ENCODE measurements around the gene TMEM219. TPM values are rescaled to one million over a fixed set of nuclear protein-coding genes. Genes with fewer than 3 reads are reported as not detected.

TMEM219 gene
- total RNA-seq, 1 experiment from 2014 or later: 92.1 TPM

DNA sequence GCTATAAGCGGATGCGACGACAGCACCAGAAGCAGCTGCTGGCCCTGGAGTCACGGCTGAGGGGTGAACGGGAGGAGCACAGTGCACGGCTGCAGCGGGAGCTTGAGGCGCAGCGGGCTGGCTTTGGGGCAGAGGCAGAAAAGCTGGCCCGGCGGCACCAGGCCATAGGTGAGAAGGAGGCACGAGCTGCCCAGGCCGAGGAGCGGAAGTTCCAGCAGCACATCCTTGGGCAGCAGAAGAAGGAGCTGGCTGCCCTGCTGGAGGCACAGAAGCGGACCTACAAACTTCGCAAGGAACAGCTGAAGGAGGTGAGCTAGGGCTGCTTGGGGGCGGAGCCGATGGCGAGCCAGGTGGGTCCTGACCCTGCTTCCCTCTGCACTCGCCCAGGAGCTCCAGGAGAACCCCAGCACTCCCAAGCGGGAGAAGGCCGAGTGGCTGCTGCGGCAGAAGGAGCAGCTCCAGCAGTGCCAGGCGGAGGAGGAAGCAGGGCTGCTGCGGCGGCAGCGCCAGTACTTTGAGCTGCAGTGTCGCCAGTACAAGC lies 23.5 kb downstream of the TMEM219 start:
- Mint-ChIP-seq H3K9me3 (ENCODE audit: low read depth, unreplicated experiment) (no peaks in the 10 kb centered on the region), H3K36me3 (ENCODE audit: insufficient read depth, unreplicated experiment) (peaks cover 47% of the 10 kb centered on the region), H3K4me1 (ENCODE audit: low read depth, unreplicated experiment) (no peaks in the 10 kb centered on the region), H3K4me3 (ENCODE audit: low read depth, unreplicated experiment) (no peak overlapping the region), H3K27ac (ENCODE audit: unreplicated experiment) (no peak overlapping the region), H3K27me3 (ENCODE audit: unreplicated experiment) (no peaks in the 10 kb centered on the region)
- CTCF ChIA-PET: interaction anchor here (0.6 kb wide), 2 partner anchors 168 to 261 kb away, joined by 4 to 5 read pairs; no protein-coding TSS in a partner anchor
- DNase-seq: no peak
- no TSS peak for BruUV-seq (replicated peaks)
- TF ChIP-seq, protein P1, sequence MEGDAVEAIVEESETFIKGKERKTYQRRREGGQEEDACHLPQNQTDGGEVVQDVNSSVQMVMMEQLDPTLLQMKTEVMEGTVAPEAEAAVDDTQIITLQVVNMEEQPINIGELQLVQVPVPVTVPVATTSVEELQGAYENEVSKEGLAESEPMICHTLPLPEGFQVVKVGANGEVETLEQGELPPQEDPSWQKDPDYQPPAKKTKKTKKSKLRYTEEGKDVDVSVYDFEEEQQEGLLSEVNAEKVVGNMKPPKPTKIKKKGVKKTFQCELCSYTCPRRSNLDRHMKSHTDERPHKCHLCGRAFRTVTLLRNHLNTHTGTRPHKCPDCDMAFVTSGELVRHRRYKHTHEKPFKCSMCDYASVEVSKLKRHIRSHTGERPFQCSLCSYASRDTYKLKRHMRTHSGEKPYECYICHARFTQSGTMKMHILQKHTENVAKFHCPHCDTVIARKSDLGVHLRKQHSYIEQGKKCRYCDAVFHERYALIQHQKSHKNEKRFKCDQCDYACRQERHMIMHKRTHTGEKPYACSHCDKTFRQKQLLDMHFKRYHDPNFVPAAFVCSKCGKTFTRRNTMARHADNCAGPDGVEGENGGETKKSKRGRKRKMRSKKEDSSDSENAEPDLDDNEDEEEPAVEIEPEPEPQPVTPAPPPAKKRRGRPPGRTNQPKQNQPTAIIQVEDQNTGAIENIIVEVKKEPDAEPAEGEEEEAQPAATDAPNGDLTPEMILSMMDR (IDR thresholded peaks at IDR 0.05; ENCODE audit: unreplicated experiment): no peak
- intact Hi-C loops (cut with micrococcal nuclease; ENCODE audit: unreplicated experiment): no loop called here

DNA sequence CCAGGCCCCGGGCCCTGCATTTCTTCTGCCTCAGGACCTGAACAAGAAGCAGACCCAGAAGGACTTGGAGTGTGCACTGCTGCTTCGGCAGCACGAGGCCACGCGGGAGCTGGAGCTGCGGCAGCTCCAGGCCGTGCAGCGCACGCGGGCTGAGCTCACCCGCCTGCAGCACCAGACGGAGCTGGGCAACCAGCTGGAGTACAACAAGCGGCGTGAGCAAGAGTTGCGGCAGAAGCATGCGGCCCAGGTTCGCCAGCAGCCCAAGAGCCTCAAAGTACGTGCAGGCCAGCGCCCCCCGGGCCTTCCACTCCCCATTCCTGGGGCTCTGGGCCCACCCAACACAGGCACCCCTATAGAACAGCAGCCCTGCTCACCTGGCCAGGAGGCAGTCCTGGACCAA lies 24.4 kb downstream of the TMEM219 start:
- TF ChIP-seq, protein P1 (IDR thresholded peaks at IDR 0.05; ENCODE audit: unreplicated experiment): no peak
- Mint-ChIP-seq H3K4me1 (ENCODE audit: low read depth, unreplicated experiment) (no peaks in the 10 kb centered on the region), H3K27me3 (ENCODE audit: unreplicated experiment) (no peaks in the 10 kb centered on the region), H3K9me3 (ENCODE audit: low read depth, unreplicated experiment) (no peaks in the 10 kb centered on the region), H3K27ac (ENCODE audit: unreplicated experiment) (no peak overlapping the region), H3K4me3 (ENCODE audit: low read depth, unreplicated experiment) (no peak overlapping the region), H3K36me3 (ENCODE audit: insufficient read depth, unreplicated experiment) (peaks cover 49% of the 10 kb centered on the region)
- CTCF ChIA-PET: no interaction called here
- BruUV-seq (replicated peaks): no TSS peak
- DNase-seq: no peak
- intact Hi-C loops (cut with micrococcal nuclease; ENCODE audit: unreplicated experiment): no loop called here

DNA sequence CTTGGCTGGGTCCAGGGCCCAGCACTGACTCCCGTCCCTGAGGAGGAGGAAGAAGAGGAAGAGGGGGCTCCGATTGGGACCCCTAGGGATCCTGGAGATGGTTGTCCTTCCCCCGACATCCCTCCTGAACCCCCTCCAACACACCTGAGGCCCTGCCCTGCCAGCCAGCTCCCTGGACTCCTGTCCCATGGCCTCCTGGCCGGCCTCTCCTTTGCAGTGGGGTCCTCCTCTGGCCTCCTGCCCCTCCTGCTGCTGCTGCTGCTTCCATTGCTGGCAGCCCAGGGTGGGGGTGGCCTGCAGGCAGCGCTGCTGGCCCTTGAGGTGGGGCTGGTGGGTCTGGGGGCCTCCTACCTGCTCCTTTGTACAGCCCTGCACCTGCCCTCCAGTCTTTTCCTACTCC lies 25.1 kb downstream of the TMEM219 start:
- intact Hi-C loops (cut with micrococcal nuclease; ENCODE audit: unreplicated experiment): no loop called here
- Mint-ChIP-seq H3K27ac (ENCODE audit: unreplicated experiment) (no peak overlapping the region), H3K27me3 (ENCODE audit: unreplicated experiment) (no peaks in the 10 kb centered on the region), H3K4me1 (ENCODE audit: low read depth, unreplicated experiment) (no peaks in the 10 kb centered on the region), H3K9me3 (ENCODE audit: low read depth, unreplicated experiment) (no peaks in the 10 kb centered on the region), H3K4me3 (ENCODE audit: low read depth, unreplicated experiment) (no peak overlapping the region), H3K36me3 (ENCODE audit: insufficient read depth, unreplicated experiment) (peaks cover 49% of the 10 kb centered on the region)
- no peak for DNase-seq
- CTCF ChIA-PET: interaction anchor here (1.2 kb wide), 1 partner anchor 11 kb away, joined by 3 read pairs; no protein-coding TSS in a partner anchor
- TF ChIP-seq, protein P1 (IDR thresholded peaks at IDR 0.05; ENCODE audit: unreplicated experiment): no peak
- no TSS peak for BruUV-seq (replicated peaks)

DNA sequence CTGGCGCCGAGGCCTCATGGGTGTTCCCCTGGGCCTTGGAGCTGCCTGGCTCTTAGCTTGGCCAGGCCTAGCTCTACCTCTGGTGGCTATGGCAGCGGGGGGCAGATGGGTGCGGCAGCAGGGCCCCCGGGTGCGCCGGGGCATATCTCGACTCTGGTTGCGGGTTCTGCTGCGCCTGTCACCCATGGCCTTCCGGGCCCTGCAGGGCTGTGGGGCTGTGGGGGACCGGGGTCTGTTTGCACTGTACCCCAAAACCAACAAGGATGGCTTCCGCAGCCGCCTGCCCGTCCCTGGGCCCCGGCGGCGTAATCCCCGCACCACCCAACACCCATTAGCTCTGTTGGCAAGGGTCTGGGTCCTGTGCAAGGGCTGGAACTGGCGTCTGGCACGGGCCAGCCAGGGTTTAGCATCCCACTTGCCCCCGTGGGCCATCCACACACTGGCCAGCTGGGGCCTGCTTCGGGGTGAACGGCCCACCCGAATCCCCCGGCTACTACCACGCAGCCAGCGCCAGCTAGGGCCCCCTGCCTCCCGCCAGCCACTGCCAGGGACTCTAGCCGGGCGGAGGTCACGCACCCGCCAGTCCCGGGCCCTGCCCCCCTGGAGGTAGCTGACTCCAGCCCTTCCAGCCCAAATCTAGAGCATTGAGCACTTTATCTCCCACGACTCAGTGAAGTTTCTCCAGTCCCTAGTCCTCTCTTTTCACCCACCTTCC lies 25.6 kb downstream of the TMEM219 start:
- H3K36me3 Mint-ChIP-seq (ENCODE audit: insufficient read depth, unreplicated experiment): peaks cover 44% of the 10 kb centered on the region
- intact Hi-C loops (cut with micrococcal nuclease; ENCODE audit: unreplicated experiment): no loop called here

More for the DNA sequence above, 25.6 kb downstream of the TMEM219 start:
- CTCF ChIA-PET: interaction anchor here (1.2 kb wide), 1 partner anchor 12 kb away, joined by 3 read pairs; no protein-coding TSS in a partner anchor
- Mint-ChIP-seq H3K4me3 (ENCODE audit: low read depth, unreplicated experiment) (no peak overlapping the region), H3K27me3 (ENCODE audit: unreplicated experiment) (no peaks in the 10 kb centered on the region), H3K9me3 (ENCODE audit: low read depth, unreplicated experiment) (no peaks in the 10 kb centered on the region), H3K27ac (ENCODE audit: unreplicated experiment) (no peak overlapping the region), H3K4me1 (ENCODE audit: low read depth, unreplicated experiment) (no peaks in the 10 kb centered on the region)
- DNase-seq: no peak
- TF ChIP-seq, protein P1 (IDR thresholded peaks at IDR 0.05; ENCODE audit: unreplicated experiment): no peak
- no TSS peak for BruUV-seq (replicated peaks)
